ENCODE data around the gene TCF25.
"Not testable (repeated sequence)": the region's sequence is repeated elsewhere in the genome, so short reads cannot be mapped to it uniquely, and the experiment has no call there.

Gene TCF25

DNA sequence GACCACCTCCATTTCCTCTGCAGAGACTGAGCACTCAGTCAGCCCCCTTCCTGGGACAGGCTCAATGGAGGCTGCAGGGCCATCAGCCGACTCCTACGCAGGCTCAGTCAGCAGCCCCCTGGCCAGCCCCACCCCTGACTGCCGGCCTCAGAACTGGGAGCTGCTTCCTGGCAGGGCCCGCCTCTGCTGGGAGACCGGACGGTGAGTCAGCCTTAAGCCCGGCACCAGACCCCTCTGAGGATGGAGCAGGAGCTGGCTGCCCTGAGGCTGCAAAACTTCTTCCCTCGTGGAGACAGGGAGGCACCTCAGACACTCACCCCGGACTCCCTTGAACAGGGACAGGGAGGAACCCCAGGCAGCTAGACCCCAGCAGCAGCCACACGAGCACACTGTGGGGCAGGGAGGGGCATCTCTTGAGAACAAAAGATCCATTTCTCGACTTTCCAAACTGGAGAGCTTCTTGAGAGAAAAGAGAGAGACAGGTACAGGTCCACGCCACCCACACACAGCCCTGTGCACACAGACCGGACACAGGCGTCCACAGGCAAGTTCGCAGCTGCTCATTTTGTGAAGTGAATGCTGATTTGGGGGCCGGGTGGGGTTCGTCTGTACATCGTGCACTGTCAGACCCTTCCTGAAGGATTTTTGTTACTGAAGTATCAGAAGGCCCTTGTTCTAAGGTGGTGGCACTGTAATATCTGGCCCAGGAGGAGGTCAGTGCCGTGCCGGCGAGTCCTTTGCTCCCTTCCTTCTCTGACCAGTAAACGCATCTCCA lies 48.5 kb downstream of the TCF25 start:
- DNase-seq: no peak

DNA sequence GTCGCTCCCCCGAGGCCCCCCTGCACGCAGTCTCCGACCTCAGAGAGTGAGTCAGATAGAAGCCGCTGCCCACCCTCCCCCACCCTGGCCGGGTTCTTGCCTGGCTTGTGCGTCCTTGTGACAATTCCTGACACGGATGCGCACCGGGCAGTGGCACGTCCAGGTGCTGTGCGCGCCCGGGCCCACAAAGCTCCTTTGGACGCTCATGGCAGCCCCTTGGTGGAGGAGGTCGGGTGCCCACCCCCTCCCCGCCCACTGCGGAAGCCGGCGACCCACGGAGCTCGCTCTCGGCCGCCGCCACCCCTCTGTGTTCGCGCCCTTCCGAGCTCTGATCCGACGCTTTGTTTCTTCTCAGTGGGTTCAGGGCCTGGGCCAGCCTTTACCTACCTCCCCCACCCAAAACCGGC lies 49.1 kb downstream of the TCF25 start:
- DNase-seq: no peak

DNA sequence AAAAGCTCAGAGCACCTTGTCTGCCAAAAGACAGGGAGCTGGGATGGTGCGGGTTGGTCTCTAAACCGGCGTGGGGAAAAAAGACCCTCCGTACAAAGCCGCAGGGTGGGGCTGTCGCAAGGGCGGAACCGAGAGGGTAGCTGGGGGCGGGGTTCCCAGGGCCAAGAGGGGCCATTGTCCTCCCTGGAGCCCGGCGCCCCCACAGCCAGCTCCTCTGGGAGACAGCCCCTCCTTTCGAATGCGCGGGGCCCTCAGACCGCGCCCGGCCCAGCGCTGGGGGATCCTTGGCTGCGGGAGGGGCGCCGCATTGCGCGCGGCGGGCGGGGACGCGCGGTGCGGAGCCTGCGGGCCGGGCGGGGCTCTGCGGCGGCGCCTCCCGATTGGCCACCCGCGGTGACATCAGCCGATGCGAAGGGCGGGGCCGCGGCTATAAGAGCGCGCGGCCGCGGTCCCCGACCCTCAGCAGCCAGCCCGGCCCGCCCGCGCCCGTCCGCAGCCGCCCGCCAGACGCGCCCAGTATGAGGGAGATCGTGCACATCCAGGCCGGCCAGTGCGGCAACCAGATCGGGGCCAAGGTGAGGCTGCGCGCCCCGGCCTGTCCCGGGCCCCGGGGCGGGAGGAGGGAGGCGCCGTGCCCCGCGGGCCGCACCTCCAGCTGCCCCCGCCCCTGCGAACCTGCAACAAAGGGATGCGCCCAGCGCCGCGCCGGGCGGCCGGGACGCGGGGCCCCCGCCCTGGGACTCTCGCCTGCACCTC lies 49.7 kb downstream of the TCF25 start, which contains the start of gene TUBB3:
TUBB3 (plus strand) TSS at position 459 of the 756 bp plus-strand sequence; CDS start at position 519, 60 bp downstream.
- DNase-seq: no peak

DNA sequence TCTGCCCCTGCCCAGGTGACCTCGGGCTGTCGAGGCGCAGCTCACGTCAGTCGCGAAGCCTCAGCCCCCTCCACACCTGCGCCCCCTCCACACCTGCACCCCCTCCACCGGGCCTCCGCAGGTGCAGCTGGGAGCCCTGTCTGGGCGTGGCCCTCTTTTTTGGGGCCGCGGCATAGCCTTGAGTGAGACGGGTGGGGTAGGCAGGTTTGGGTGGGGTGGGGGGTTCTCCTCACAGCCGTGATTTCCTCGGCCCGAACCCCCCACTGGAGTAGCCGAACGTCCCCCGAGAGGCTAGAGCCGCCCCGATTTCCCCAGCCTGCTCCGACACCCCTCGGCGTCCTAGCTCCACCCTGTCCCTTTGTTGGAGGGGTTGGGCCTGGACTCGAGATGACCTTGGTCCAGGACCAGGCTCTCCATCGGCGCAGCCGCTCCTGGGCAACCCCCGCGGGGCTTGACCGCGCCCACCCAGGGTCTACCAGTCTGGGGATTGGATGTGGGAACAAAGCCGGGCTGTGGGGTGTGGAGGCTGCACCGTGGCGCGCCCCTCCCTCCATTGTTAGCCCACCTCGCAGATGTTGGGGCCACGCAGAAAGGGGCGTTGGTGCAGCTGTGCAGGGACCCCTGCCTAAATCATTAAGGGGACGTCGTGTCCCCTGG lies 50.4 kb downstream of the TCF25 start:
- DNase-seq: no peak

GRCh38 chr16:89924297-89924924 lies 51.0 kb downstream of the TCF25 start:
- DNase-seq: no peak

- no peak for DNase-seq
Measured at GRCh38 chr16:89924925-89925307, 51.5 kb downstream of the TCF25 start.

DNA sequence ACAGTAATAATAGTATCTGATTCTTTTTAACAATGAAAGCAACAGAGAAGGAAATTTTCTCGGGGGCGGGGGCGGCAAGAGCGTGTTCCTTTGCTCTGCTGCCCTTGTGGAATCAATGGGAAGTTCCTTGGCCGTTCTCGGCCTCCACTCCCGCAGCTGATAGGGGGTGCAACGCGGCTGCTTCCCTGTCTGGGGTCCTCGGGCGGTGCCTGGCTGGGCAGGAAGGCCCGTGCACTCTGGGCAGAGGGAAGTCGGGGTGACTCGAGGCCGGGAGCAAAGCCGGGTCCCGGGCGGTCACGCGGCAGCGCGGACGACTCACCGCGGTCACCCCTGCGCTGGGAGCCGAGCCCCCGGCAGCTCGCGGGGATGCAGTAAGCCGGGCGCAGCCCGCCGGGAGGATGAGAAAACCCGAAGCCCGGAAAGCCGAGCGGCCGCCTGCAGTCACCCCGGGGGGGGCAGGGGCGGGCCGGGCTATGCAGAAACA lies 52.2 kb downstream of the TCF25 start:
- no peak for DNase-seq

DNA sequence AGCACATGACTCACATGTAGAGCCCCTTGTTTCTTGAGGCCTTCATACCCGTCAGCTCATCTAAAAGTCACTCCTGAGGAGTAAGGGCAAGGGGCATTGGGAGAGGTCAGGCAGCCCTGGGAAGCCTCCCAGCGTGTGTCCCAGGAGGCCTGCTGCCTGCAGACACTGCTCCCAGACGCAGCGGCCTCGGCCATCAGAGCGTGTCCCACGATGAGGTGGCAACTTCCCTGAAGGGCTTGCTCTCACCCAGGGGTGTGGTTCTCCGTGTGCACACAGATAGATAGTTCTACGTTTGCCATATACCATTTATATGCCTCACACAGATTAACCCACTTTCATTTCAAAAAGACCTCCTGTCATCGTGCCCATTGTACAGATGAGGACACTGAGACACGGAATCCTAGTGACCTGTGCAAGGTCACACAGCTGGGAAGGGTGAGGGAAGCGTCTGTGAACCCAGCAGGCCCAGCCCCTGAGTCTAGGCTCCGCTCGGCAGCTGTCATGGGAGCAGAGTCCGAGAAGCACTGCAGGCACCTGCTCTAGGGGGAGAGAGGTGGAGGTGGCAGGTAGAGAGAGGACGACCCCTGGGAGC lies 58.0 kb downstream of the TCF25 start:
- DNase-seq: no peak

- DNase-seq: no peak
Measured at GRCh38 chr16:89931964-89932363, 58.6 kb downstream of the TCF25 start.

GRCh38 chr16:89934019-89934418 lies 60.6 kb downstream of the TCF25 start:
- not testable (repeated sequence) for DNase-seq

DNA sequence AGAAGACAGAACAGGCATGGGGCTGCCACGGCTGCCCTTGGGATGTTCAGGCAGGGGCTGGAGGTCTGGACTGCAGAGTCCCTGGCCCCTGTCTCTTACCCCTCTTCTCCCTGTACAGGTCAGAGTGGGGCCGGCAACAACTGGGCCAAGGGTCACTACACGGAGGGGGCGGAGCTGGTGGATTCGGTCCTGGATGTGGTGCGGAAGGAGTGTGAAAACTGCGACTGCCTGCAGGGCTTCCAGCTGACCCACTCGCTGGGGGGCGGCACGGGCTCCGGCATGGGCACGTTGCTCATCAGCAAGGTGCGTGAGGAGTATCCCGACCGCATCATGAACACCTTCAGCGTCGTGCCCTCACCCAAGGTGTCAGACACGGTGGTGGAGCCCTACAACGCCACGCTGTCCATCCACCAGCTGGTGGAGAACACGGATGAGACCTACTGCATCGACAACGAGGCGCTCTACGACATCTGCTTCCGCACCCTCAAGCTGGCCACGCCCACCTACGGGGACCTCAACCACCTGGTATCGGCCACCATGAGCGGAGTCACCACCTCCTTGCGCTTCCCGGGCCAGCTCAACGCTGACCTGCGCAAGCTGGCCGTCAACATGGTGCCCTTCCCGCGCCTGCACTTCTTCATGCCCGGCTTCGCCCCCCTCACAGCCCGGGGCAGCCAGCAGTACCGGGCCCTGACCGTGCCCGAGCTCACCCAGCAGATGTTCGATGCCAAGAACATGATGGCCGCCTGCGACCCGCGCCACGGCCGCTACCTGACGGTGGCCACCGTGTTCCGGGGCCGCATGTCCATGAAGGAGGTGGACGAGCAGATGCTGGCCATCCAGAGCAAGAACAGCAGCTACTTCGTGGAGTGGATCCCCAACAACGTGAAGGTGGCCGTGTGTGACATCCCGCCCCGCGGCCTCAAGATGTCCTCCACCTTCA lies 61.5 kb downstream of the TCF25 start:
- DNase-seq: no peak

DNA sequence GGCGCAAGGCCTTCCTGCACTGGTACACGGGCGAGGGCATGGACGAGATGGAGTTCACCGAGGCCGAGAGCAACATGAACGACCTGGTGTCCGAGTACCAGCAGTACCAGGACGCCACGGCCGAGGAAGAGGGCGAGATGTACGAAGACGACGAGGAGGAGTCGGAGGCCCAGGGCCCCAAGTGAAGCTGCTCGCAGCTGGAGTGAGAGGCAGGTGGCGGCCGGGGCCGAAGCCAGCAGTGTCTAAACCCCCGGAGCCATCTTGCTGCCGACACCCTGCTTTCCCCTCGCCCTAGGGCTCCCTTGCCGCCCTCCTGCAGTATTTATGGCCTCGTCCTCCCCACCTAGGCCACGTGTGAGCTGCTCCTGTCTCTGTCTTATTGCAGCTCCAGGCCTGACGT lies 62.2 kb downstream of the TCF25 start:
- not testable (repeated sequence) for DNase-seq

GRCh38 chr16:89936034-89936433 lies 62.6 kb downstream of the TCF25 start:
- DNase-seq: no peak

GRCh38 chr16:89936508-89936907 lies 63.1 kb downstream of the TCF25 start:
- DNase-seq: no peak

DNA sequence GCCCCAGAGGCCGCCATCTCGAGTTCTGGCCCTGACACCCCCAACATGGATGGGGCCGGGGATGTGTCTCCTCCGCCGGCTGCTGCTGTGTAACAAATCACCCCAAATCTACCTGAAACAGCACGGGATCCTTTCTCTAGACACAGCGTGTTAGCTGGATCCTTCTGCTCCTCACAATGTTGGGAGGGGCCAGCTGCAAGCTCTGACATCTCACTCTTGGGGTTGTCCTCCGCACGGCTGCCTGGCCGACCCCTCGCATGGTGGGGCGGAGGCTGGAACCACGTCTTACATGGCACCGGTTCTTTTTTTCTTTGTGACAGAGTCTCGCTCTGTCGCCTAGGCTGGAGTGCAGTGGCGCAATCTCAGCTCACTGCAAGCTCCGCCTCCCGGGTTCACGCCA lies 63.6 kb downstream of the TCF25 start:
- no peak for DNase-seq

GRCh38 chr16:89938175-89938885 lies 64.9 kb downstream of the TCF25 start:
- DNase-seq: no peak

- no peak for DNase-seq
Measured at GRCh38 chr16:89944773-89945172, 71.4 kb downstream of the TCF25 start.

DNA sequence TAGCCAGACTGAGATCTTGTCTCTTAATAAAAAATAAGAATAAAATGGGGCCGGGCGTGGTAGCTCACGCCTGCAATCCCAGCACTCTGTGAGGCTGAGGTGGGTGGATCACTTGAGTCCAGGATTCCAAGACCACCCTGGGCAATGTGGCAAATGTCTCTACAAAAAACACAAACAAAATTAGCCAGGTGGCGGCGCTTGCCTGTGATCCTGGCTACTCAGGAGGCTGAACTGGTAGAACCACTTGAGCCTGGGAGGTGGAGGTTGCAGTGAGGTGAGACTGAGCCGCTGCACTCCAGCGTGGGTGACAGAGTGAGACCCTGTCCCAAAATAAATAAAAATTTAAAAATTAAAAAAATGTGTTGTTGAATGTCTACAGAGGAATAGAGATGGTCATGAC lies 72.3 kb downstream of the TCF25 start:
- DNase-seq: no peak

GRCh38 chr16:89946515-89946914 lies 73.1 kb downstream of the TCF25 start:
- no peak for DNase-seq

- no peak for DNase-seq
Measured at GRCh38 chr16:89949121-89949742, 75.8 kb downstream of the TCF25 start.

Measured in activated CD4-positive, alpha-beta T cell treated with anti-CD3 and anti-CD28 coated beads for 4 hours (primary cell).